Endothelial cell of umbilical vein (primary cell): ENCODE measurements around the gene CLEC4E.

Experiments
- CTCF ChIP-seq, 2 donors: IDR thresholded peaks; 1 replicate in 1 of 2; 2 replicates in 1 of 2; pipeline ENCODE4 v1.5.1; 2011; ENCODE audit warnings: low read length in 2 of 2, mild to moderate bottlenecking in 2 of 2, moderate library complexity in 2 of 2, control low read depth in 1 of 2, inconsistent platforms in 1 of 2, low read depth in 1 of 2; ENCODE audit not compliant: insufficient read depth in 1 of 2; ENCODE audit errors: extremely low read depth in 1 of 2
- EZH2 ChIP-seq: IDR thresholded peaks from 2 replicates; pipeline ENCODE4 v1.6.1; 2012; ENCODE audit warnings: borderline replicate concordance, low read depth, mild to moderate bottlenecking, moderate library complexity, low read length, inconsistent platforms; ENCODE audit not compliant: severe bottlenecking
- MAX ChIP-seq: IDR thresholded peaks from 2 replicates; pipeline ENCODE4 v1.6.1; 2011; ENCODE audit not compliant: insufficient read depth, insufficient read length
- POLR2A ChIP-seq: IDR thresholded peaks from 2 replicates; pipeline ENCODE4 v1.6.1; 2012; ENCODE audit warnings: low read depth, mild to moderate bottlenecking, control low read depth, low read length
- POLR2AphosphoS5 ChIP-seq: IDR thresholded peaks from 2 replicates; pipeline ENCODE4 v1.6.1; 2012; ENCODE audit warnings: low read depth, mild to moderate bottlenecking, control low read depth, low read length, moderate library complexity; ENCODE audit not compliant: insufficient read depth

- TF ChIP-seq CTCF (IDR thresholded peaks at IDR 0.05; ENCODE audit: extremely low read depth in 1 of 2, insufficient read depth in 1 of 2, low read depth in 1 of 2, low read length in 2 of 2) = peak; percentile 74 to 81
- no peak for TF ChIP-seq POLR2A
- TF ChIP-seq EZH2 = no peak
- TF ChIP-seq POLR2AphosphoS5 = no peak
- TF ChIP-seq MAX = no peak
Observed at GRCh38 chr12:8544295-8544694, 3.6 kb upstream of the CLEC4E start.
